ENCODE measurements around the gene ATP6V1B1. TPM values are rescaled to one million over a fixed set of nuclear protein-coding genes. Genes with fewer than 3 reads are reported as not detected.

ATP6V1B1 gene
- total and polyA plus RNA-seq, 2 experiments from 2014 or later: not detected

DNA sequence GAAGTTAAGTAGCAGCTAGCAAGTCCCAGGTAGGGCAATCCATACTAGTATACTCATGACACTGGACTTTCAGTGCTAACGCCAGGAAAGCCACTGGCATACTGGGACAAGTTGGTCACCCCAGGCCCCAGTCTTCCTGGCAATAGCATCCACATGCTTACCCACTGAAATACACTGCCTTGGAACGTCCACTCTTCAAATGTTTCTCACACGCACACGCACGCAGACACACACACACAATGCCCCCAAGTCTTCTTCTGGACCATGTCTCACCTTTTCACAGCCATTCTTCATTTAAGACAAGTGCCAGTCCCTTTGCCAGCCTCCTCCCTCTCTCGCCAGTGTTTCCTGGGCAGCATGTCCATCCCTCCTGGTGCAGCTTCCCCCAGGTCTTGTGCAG, 67.7 kb downstream of the ATP6V1B1 start:
- no peaks in the 10 kb centered on the region for H3K9me3 Mint-ChIP-seq

DNA sequence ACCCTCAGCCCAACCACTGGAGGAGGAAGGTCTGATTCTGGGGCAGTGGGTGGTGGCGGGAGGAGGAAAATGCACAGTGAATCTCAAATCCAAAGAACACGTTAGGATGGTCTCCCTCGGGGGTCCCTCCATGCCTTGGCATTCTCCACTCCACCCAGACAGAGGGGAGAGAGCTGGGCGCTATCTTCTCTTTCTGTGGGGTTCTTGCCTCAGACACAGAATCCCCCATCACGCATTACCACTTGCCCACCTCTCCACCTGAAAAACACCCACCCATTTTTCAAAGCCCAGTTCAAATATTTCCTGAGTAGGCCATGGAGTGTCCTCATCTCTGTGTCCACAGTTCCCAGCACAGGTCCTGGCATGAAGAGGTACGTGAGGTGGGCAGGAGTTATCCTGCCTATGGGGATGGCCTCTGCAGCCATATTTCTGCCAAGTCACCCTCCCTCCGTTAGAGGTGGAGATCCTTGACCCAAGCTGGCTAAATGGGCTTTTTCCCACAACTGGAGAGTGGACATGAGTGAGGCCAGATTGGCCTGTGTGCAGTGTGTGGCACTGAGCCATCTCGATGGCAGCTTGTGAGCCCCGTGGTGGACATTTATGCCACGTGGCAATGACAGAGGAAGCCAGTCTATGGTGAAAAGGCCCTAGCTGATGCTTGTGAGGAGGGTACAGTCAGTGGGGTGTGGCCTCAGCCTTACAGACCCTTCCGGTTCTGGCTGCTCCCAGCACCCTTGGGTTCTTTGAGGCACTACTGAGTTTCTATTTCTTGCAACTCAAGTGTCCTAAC, 68.5 kb downstream of the ATP6V1B1 start:
- Mint-ChIP-seq H3K9me3 (no peaks in the 10 kb centered on the region), H3K36me3 (ENCODE audit: low read depth) (no peaks in the 10 kb centered on the region), H3K27ac (no peak overlapping the region), H3K27me3 (ENCODE audit: insufficient read depth, low read depth, poor library complexity) (peaks cover 35% of the 10 kb centered on the region), H3K4me1 (peaks cover 15% of the 10 kb centered on the region), H3K4me3 (no peak overlapping the region)
- TF ChIP-seq EZH2phosphoT487 (IDR thresholded peaks at IDR 0.05; ENCODE audit: unreplicated experiment): no peak
- TF ChIP-seq POLR2AphosphoS5 (IDR thresholded peaks at IDR 0.05; ENCODE audit: low read depth): no peak
- TF ChIP-seq, protein P1, sequence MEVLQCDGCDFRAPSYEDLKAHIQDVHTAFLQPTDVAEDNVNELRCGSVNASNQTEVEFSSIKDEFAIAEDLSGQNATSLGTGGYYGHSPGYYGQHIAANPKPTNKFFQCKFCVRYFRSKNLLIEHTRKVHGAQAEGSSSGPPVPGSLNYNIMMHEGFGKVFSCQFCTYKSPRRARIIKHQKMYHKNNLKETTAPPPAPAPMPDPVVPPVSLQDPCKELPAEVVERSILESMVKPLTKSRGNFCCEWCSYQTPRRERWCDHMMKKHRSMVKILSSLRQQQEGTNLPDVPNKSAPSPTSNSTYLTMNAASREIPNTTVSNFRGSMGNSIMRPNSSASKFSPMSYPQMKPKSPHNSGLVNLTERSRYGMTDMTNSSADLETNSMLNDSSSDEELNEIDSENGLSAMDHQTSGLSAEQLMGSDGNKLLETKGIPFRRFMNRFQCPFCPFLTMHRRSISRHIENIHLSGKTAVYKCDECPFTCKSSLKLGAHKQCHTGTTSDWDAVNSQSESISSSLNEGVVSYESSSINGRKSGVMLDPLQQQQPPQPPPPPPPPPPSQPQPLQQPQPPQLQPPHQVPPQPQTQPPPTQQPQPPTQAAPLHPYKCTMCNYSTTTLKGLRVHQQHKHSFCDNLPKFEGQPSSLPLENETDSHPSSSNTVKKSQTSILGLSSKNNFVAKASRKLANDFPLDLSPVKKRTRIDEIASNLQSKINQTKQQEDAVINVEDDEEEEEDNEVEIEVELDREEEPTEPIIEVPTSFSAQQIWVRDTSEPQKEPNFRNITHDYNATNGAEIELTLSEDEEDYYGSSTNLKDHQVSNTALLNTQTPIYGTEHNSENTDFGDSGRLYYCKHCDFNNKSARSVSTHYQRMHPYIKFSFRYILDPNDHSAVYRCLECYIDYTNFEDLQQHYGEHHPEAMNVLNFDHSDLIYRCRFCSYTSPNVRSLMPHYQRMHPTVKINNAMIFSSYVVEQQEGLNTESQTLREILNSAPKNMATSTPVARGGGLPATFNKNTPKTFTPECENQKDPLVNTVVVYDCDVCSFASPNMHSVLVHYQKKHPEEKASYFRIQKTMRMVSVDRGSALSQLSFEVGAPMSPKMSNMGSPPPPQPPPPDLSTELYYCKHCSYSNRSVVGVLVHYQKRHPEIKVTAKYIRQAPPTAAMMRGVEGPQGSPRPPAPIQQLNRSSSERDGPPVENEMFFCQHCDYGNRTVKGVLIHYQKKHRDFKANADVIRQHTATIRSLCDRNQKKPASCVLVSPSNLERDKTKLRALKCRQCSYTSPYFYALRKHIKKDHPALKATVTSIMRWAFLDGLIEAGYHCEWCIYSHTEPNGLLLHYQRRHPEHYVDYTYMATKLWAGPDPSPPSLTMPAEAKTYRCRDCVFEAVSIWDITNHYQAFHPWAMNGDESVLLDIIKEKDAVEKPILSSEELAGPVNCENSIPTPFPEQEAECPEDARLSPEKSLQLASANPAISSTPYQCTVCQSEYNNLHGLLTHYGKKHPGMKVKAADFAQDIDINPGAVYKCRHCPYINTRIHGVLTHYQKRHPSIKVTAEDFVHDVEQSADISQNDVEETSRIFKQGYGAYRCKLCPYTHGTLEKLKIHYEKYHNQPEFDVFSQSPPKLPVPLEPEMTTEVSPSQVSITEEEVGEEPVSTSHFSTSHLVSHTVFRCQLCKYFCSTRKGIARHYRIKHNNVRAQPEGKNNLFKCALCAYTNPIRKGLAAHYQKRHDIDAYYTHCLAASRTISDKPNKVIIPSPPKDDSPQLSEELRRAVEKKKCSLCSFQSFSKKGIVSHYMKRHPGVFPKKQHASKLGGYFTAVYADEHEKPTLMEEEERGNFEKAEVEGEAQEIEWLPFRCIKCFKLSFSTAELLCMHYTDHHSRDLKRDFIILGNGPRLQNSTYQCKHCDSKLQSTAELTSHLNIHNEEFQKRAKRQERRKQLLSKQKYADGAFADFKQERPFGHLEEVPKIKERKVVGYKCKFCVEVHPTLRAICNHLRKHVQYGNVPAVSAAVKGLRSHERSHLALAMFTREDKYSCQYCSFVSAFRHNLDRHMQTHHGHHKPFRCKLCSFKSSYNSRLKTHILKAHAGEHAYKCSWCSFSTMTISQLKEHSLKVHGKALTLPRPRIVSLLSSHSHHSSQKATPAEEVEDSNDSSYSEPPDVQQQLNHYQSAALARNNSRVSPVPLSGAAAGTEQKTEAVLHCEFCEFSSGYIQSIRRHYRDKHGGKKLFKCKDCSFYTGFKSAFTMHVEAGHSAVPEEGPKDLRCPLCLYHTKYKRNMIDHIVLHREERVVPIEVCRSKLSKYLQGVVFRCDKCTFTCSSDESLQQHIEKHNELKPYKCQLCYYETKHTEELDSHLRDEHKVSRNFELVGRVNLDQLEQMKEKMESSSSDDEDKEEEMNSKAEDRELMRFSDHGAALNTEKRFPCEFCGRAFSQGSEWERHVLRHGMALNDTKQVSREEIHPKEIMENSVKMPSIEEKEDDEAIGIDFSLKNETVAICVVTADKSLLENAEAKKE (CRISPR knock-in tag; IDR thresholded peaks at IDR 0.05): no peak
- TF ChIP-seq JUNB (IDR thresholded peaks at IDR 0.05; ENCODE audit: unreplicated experiment): no peak
- no peak for TF ChIP-seq NANOG (IDR thresholded peaks at IDR 0.05; ENCODE audit: borderline replicate concordance)
- no peak for TF ChIP-seq ZNF114 (CRISPR knock-in tag; IDR thresholded peaks at IDR 0.05)
- H3K27ac ChIP-seq (ENCODE audit: low read depth): no peak overlapping the region
- H3K4me3 ChIP-seq: no peak overlapping the region
- H3K9me2 ChIP-seq (ENCODE audit: insufficient read depth): peaks cover 7% of the 10 kb centered on the region; the same call in 1 of the 2 replicates
- H3K4me2 ChIP-seq: no peak overlapping the region
- H2AFZ ChIP-seq: no peak overlapping the region
- no peak for DNase-seq (ENCODE audit: low spot score)
- no peaks in the 10 kb centered on the region for H4K20me1 ChIP-seq (replicated peaks; ENCODE audit: insufficient read depth)
- H3K27me3 ChIP-seq (ENCODE audit: insufficient read depth): no peaks in the 10 kb centered on the region
- no peaks in the 10 kb centered on the region for H3K79me2 ChIP-seq (replicated peaks; ENCODE audit: insufficient read depth)
- H3K4me1 ChIP-seq (ENCODE audit: insufficient read depth): peaks cover 8% of the 10 kb centered on the region; the same call in 1 of the 2 replicates
- H3F3A ChIP-seq (replicated peaks; ENCODE audit: low read depth): no peaks in the 10 kb centered on the region
- H3K36me3 ChIP-seq (ENCODE audit: insufficient read depth): no peaks in the 10 kb centered on the region
- ATAC-seq: no peak

More for the DNA sequence above, 67.7 kb downstream of the ATP6V1B1 start:
- no peak overlapping the region for H3K4me3 ChIP-seq
- TF ChIP-seq ZNF114 (CRISPR knock-in tag; IDR thresholded peaks at IDR 0.05) (no peak), POLR2AphosphoS5 (IDR thresholded peaks at IDR 0.05; ENCODE audit: low read depth) (no peak), NANOG (IDR thresholded peaks at IDR 0.05; ENCODE audit: borderline replicate concordance) (no peak)
- TF ChIP-seq, protein P2, sequence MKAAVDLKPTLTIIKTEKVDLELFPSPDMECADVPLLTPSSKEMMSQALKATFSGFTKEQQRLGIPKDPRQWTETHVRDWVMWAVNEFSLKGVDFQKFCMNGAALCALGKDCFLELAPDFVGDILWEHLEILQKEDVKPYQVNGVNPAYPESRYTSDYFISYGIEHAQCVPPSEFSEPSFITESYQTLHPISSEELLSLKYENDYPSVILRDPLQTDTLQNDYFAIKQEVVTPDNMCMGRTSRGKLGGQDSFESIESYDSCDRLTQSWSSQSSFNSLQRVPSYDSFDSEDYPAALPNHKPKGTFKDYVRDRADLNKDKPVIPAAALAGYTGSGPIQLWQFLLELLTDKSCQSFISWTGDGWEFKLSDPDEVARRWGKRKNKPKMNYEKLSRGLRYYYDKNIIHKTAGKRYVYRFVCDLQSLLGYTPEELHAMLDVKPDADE (IDR thresholded peaks at IDR 0.05): no peak
- Mint-ChIP-seq H3K27me3 (ENCODE audit: insufficient read depth, low read depth, poor library complexity) (peaks cover 35% of the 10 kb centered on the region), H3K36me3 (ENCODE audit: low read depth) (no peaks in the 10 kb centered on the region), H3K27ac (no peak overlapping the region), H3K4me3 (no peak overlapping the region), H3K4me1 (peaks cover 15% of the 10 kb centered on the region)
- no peak for ATAC-seq
- H3K9me2 ChIP-seq (ENCODE audit: insufficient read depth): peaks cover 7% of the 10 kb centered on the region; the same call in 1 of the 2 replicates
- no peaks in the 10 kb centered on the region for H3F3A ChIP-seq (replicated peaks; ENCODE audit: low read depth)
- H3K27ac ChIP-seq (ENCODE audit: low read depth): no peak overlapping the region
- H3K79me2 ChIP-seq (replicated peaks; ENCODE audit: insufficient read depth): no peaks in the 10 kb centered on the region
- H3K27me3 ChIP-seq (ENCODE audit: insufficient read depth): peaks cover 6% of the 10 kb centered on the region; the same call in 1 of the 2 replicates
- no peak for DNase-seq (ENCODE audit: low spot score)
- H3K36me3 ChIP-seq (ENCODE audit: insufficient read depth): no peaks in the 10 kb centered on the region
- H3K4me2 ChIP-seq: no peak overlapping the region
- no peak overlapping the region for H2AFZ ChIP-seq
- no peaks in the 10 kb centered on the region for H4K20me1 ChIP-seq (replicated peaks; ENCODE audit: insufficient read depth)
- peaks cover 8% of the 10 kb centered on the region; the same call in 1 of the 2 replicates for H3K4me1 ChIP-seq (ENCODE audit: insufficient read depth)
